HG03460 (cell line): Measurements from ENCODE around the gene STYXL1.
A peak's percentile ranks its signal among the peaks of the same experiment; 100 is the strongest.

Experiments
- ATAC-seq: cut with Tn5 transposase; IDR thresholded peaks from one replicate; pipeline ENCODE4 v1.9.1; 2021; ENCODE audit not compliant: unreplicated experiment

The STYXL1 gene

DNA sequence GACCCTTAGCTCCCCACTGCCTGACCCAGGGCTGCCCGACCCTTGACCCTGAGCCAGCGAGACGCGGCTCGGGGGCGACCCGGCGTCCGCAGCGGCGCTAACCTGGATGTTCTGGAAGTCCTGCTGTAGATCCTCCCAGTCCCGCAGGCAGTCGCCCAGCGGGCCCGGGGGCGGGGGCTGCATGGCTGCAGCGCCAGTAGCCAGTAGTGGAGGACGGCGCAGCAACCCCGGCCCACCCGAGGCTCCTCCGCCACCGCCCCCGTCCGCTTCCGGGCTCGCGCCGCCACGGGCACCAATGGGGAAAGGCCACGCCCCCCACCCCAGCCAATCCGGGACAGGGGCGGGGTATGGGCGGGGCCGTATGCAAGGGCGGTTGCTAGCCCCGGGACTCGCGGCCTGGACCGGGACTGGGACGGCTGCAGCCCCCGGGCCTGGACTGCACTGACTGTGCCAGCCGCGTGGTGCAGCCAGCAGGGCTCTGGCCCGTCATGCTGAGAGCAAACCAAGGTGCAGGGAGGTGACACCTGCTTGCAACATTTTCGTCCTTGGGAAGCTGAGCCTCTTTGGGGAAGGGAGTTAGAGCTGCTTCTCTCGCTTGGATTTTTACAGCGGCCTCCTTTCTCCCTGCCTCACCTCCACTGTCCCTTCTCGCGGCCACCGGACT, 53.3 kb downstream of the STYXL1 start, which contains the start of gene TMEM120A:
Gene TMEM120A, minus strand, starts transcription at position 208 of the 664 bp plus-strand sequence. Its CDS starts 25 bp downstream, at position 183.
- peak; percentile 96 for ATAC-seq

- peak; percentile 14 for ATAC-seq
Measured at GRCh38 chr7:75993689-75994387, 54.0 kb downstream of the STYXL1 start.

- ATAC-seq, result no peak
Measured at GRCh38 chr7:75992083-75992755, 55.6 kb downstream of the STYXL1 start.

- no peak for ATAC-seq
Measured at GRCh38 chr7:75991531-75992082, 56.2 kb downstream of the STYXL1 start.

- no peak for ATAC-seq
Measured at GRCh38 chr7:75989500-75990388, 58.1 kb downstream of the STYXL1 start.

GRCh38 chr7:75988568-75989499, 59.0 kb downstream of the STYXL1 start:
- no peak for ATAC-seq

GRCh38 chr7:75987805-75988567, 59.8 kb downstream of the STYXL1 start:
- ATAC-seq, result no peak

GRCh38 chr7:75987026-75987804, 60.6 kb downstream of the STYXL1 start:
- no peak for ATAC-seq

DNA sequence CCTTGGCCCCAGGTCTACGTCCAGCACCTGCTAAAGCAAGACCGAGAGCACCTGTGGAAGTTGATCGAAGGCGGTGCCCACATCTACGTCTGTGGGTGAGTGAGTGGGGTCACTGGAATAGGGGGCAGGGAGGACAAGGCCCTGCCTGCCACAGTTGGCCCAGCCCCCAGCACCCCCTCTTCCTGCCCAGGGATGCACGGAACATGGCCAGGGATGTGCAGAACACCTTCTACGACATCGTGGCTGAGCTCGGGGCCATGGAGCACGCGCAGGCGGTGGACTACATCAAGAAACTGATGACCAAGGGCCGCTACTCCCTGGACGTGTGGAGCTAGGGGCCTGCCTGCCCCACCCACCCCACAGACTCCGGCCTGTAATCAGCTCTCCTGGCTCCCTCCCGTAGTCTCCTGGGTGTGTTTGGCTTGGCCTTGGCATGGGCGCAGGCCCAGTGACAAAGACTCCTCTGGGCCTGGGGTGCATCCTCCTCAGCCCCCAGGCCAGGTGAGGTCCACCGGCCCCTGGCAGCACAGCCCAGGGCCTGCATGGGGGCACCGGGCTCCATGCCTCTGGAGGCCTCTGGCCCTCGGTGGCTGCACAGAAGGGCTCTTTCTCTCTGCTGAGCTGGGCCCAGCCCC, 61.5 kb downstream of the STYXL1 start:
- no peak for ATAC-seq

DNA sequence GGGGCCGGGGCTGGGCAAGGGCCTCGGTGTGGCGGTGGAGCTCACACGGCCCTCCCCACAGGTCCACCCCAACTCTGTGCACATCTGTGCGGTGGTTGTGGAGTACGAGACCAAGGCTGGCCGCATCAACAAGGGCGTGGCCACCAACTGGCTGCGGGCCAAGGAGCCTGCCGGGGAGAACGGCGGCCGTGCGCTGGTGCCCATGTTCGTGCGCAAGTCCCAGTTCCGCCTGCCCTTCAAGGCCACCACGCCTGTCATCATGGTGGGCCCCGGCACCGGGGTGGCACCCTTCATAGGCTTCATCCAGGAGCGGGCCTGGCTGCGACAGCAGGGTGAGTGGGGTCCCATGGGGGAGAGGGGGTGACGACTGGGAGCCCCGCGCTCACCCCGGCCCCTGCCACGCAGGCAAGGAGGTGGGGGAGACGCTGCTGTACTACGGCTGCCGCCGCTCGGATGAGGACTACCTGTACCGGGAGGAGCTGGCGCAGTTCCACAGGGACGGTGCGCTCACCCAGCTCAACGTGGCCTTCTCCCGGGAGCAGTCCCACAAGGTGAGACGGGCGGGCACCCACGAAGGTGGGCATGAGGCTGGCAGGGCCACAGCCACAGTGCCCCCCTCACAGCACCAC, 62.2 kb downstream of the STYXL1 start:
- ATAC-seq, result no peak

DNA sequence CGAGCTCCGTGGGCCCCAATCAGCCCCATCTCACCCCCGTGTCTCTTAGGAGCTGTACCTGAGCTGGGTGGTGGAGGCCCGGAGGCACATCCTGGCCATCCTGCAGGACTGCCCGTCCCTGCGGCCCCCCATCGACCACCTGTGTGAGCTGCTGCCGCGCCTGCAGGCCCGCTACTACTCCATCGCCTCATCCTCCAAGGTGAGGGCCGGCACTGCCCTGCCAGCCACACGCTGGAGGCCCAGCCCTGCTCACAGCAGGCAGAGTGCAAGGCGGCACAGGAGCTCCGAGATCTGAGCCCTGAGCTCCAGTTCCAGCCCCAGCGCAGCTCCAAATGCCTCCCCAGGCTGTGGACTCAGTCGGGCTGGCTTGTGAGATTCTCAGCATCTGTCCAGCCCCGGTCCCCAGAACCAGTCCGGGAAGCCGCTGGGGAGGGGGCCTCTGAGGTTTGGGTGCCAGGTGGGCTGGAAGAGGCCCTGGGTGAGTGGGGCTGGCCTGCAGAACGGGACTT, 62.7 kb downstream of the STYXL1 start:
- ATAC-seq, result no peak

DNA sequence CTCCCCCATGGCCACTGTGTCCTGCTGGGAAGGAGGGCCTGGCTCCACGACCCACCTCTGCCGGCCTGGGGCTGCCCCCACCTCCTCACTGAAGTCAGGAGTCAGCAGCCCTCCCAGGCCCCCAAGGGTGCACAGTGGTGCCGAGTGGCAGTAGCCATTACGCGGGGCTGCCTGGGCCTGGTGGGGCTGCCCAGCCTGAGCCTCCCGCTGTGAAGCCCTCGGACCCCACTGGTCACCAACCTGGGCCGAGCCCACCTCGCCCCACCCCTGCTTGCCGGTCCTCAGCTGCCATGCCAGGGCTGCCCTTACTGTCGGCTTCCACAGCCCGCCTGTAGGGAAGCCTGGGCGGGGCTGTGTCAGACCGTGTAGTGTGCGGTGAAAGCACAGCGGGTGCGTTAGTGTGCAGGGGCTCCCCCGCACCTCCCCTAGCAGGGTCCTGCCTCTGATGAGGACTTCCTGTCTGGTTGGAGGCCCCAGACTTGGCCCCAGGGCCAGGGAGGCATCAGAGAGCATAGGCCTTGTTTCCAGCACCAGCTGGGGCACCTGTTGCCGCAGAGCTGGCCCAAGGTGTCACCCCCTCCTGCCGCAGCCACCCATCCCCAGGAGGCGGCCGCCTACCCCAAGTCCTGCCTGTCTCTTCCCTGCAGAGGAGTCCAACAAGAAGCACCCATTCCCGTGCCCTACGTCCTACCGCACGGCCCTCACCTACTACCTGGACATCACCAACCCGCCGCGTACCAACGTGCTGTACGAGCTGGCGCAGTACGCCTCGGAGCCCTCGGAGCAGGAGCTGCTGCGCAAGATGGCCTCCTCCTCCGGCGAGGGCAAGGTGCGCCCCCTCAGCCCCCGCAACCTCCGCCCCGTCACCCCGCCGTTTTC, 63.4 kb downstream of the STYXL1 start:
- ATAC-seq, result no peak

GRCh38 chr7:75983471-75984129, 64.2 kb downstream of the STYXL1 start:
- ATAC-seq, result no peak

DNA sequence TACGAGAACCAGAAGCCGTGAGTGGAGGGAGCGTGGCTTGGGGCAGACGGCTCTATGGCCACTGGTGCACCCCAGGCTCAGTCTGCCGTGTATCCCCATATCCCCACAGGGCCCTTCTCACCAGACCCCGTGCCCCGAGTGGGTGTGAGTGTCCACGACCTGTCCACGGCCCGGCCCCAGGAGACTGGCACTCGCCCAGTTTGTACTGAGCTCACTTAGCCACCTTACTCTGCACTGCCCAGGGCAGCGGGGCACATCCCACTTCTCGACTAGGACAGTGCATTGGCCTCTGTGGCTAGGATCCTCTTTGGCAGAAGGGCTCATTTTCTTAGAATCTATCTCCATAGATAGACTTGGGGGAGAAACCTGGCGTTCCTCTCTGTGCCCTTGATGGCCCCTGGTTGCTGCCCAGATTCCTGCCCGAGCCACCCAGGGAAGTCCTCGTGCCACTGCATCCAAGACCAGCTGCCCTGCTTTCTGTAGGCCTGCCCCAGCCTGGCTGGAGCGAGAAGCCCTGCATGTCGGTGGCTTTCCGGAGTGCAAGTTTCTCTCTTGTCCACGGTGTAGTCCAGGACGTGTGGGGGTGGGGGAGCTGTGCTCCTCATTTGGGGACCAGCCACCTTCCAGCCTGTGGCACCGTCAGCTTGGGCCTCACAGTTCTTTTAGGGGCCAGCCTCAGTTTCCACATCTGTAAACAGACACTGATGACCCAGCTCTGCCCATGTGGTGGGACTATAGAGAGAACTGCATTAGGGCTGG, 65.3 kb downstream of the STYXL1 start:
- no peak for ATAC-seq
